GM19328 (cell line): ENCODE results near the gene ECI1.
"Not testable (repeated sequence)": the region's sequence is repeated elsewhere in the genome, so short reads cannot be mapped to it uniquely, and the experiment has no call there.

ENCODE experiments used
- ATAC-seq: cut with Tn5 transposase; IDR thresholded peaks from one replicate; pipeline ENCODE4 v1.9.1; 2021; ENCODE audit warnings: mild to moderate bottlenecking, moderate library complexity; ENCODE audit not compliant: unreplicated experiment

Gene ECI1

GRCh38 chr16:2256531-2257140 lies 5.2 kb upstream of the ECI1 start:
- no peak for ATAC-seq

GRCh38 chr16:2253293-2253692 lies 1.9 kb upstream of the ECI1 start:
- ATAC-seq: no peak

GRCh38 chr16:2252806-2253148 lies 1.4 kb upstream of the ECI1 start:
- ATAC-seq: no peak

GRCh38 chr16:2250652-2251295 lies 613 bp downstream of the ECI1 start:
- ATAC-seq: no peak

- no peak for ATAC-seq
Observed at GRCh38 chr16:2246301-2246885, 5.0 kb downstream of the ECI1 start.

GRCh38 chr16:2244926-2245795 lies 6.2 kb downstream of the ECI1 start:
- no peak for ATAC-seq

GRCh38 chr16:2244301-2244700 lies 7.1 kb downstream of the ECI1 start:
- ATAC-seq: no peak

- no peak for ATAC-seq
Observed at GRCh38 chr16:2243781-2244180, 7.6 kb downstream of the ECI1 start.

- ATAC-seq: no peak
Observed at GRCh38 chr16:2243031-2243528, 8.3 kb downstream of the ECI1 start.

- ATAC-seq: no peak
Observed at GRCh38 chr16:2242598-2242997, 8.8 kb downstream of the ECI1 start.

GRCh38 chr16:2240331-2240730 lies 11.1 kb downstream of the ECI1 start:
- not testable (repeated sequence) for ATAC-seq

- ATAC-seq: no peak
Observed at GRCh38 chr16:2238838-2239675, 12.3 kb downstream of the ECI1 start.

- no peak for ATAC-seq
Observed at GRCh38 chr16:2238150-2238837, 13.1 kb downstream of the ECI1 start.

GRCh38 chr16:2237493-2238149 lies 13.8 kb downstream of the ECI1 start:
- no peak for ATAC-seq

GRCh38 chr16:2237102-2237482 lies 14.3 kb downstream of the ECI1 start:
- ATAC-seq: no peak

- ATAC-seq: no peak
Observed at GRCh38 chr16:2236337-2237101, 14.9 kb downstream of the ECI1 start, which contains the start of gene DNASE1L2. Gene DNASE1L2, plus strand, starts transcription at chr16:2236444. Its CDS starts 373 bp downstream, at chr16:2236817.

GRCh38 chr16:2235695-2236336 lies 15.6 kb downstream of the ECI1 start:
- ATAC-seq: no peak

- no peak for ATAC-seq
Observed at GRCh38 chr16:2235234-2235651, 16.1 kb downstream of the ECI1 start.
